Stimulated activated naive CD4-positive, alpha-beta T cell (primary cell): ENCODE results near the gene IZUMO4.

Experiments used
- DNase-seq, 6 experiments: peaks; one replicate each; lab custom pipeline; 2025; lab: John Stamatoyannopoulos, UW

The IZUMO4 gene

GRCh38 chr19:2096480-2097202, at the start of gene IZUMO4:
TSS of gene IZUMO4 (plus strand) at chr19:2096915. CDS start at chr19:2096946, 31 bp downstream.
- DNase-seq = peak; percentile 97 to 100 (median 99)

- DNase-seq = no peak
Measured at GRCh38 chr19:2047076-2047448, 49.7 kb upstream of the IZUMO4 start.

- peak in 1 of 6 experiments; percentile 22 for DNase-seq
Measured at GRCh38 chr19:2047449-2048103, 49.1 kb upstream of the IZUMO4 start.

GRCh38 chr19:2048104-2048958, 48.4 kb upstream of the IZUMO4 start:
- no peak for DNase-seq

GRCh38 chr19:2048959-2049740, 47.6 kb upstream of the IZUMO4 start:
- DNase-seq = peak in 1 of 6 experiments; percentile 27

- DNase-seq = peak in 5 of 6 experiments; percentile 46 to 75 (median 65)
Measured at GRCh38 chr19:2049741-2050348, 46.9 kb upstream of the IZUMO4 start.

GRCh38 chr19:2050349-2050990, 46.2 kb upstream of the IZUMO4 start:
- peak in 3 of 6 experiments; percentile 45 to 65 (median 56) for DNase-seq

GRCh38 chr19:2050991-2051772, 45.5 kb upstream of the IZUMO4 start, which contains the start of gene MKNK2:
TSS of gene MKNK2 (minus strand) at chr19:2051244. CDS start at chr19:2050851, 393 bp downstream.
- DNase-seq = peak; percentile 84 to 96 (median 92)

- peak; percentile 22 to 64 (median 55) for DNase-seq
Measured at GRCh38 chr19:2051773-2052704, 44.7 kb upstream of the IZUMO4 start.

GRCh38 chr19:2053601-2054389, 42.9 kb upstream of the IZUMO4 start:
- no peak for DNase-seq

- no peak for DNase-seq
Measured at GRCh38 chr19:2054763-2055162, 42.0 kb upstream of the IZUMO4 start.

- DNase-seq = peak in 1 of 6 experiments; percentile 41
Measured at GRCh38 chr19:2055931-2056836, 40.5 kb upstream of the IZUMO4 start.

GRCh38 chr19:2056837-2057192, 39.9 kb upstream of the IZUMO4 start:
- DNase-seq = peak in 1 of 6 experiments; percentile 38

- no peak for DNase-seq
Measured at GRCh38 chr19:2057484-2058469, 38.9 kb upstream of the IZUMO4 start.

GRCh38 chr19:2058570-2059421, 37.9 kb upstream of the IZUMO4 start:
- no peak for DNase-seq
